Mesodermal cell (in vitro differentiated cells): ENCODE data around the gene ELF5. TPM values are rescaled to one million over a fixed set of nuclear protein-coding genes. Genes with fewer than 3 reads are reported as not detected.

Experiments
- H3K27ac ChIP-seq: 2 replicates; pipeline ENCODE4 v1.7.0; 2013; ENCODE audit warnings: mild to moderate bottlenecking, low read depth, low read length, moderate library complexity; ENCODE audit not compliant: severe bottlenecking
- H3K36me3 ChIP-seq: 2 replicates; pipeline ENCODE4 v1.7.1; 2013; ENCODE audit warnings: mild to moderate bottlenecking, low read length, moderate library complexity; ENCODE audit not compliant: control insufficient read depth, insufficient read depth
- H3K4me1 ChIP-seq: one replicate; pipeline ENCODE4 v1.7.1; 2013; ENCODE audit warnings: mild to moderate bottlenecking, low read length; ENCODE audit not compliant: insufficient read depth, control insufficient read depth, poor library complexity, severe bottlenecking
- H3K4me3 ChIP-seq: 2 replicates; pipeline ENCODE4 v1.7.0; 2013; ENCODE audit warnings: low read length, control low read depth, mild to moderate bottlenecking; ENCODE audit not compliant: insufficient read depth, poor library complexity, severe bottlenecking; ENCODE audit errors: extremely low read depth
- H3K9me3 ChIP-seq: 2 replicates; pipeline ENCODE4 v1.7.1; 2013; ENCODE audit warnings: mild to moderate bottlenecking, low read length, moderate library complexity; ENCODE audit not compliant: control insufficient read depth
- WGBS, 2 experiments: methylation state at CpG; one replicate each; pipeline ENCODE4 v1.1.5; 2013; ENCODE audit warnings: missing lambda C conversion rate in 2 of 2; ENCODE audit not compliant: insufficient coverage in 2 of 2; 5-methylcytosine and 5-hydroxymethylcytosine counted together
- polyA plus RNA-seq, 2 experiments: library from polyadenylated mRNA; stranded (reverse); fragments of 50-300 nt; gene quantifications; one replicate each; pipeline ENCODE4 v1.2.3, GENCODE V29; 2013

The ELF5 gene
- not detected for polyA plus RNA-seq (2013, experiment 1 of 2)
- not detected for polyA plus RNA-seq (2013, experiment 2 of 2)

DNA sequence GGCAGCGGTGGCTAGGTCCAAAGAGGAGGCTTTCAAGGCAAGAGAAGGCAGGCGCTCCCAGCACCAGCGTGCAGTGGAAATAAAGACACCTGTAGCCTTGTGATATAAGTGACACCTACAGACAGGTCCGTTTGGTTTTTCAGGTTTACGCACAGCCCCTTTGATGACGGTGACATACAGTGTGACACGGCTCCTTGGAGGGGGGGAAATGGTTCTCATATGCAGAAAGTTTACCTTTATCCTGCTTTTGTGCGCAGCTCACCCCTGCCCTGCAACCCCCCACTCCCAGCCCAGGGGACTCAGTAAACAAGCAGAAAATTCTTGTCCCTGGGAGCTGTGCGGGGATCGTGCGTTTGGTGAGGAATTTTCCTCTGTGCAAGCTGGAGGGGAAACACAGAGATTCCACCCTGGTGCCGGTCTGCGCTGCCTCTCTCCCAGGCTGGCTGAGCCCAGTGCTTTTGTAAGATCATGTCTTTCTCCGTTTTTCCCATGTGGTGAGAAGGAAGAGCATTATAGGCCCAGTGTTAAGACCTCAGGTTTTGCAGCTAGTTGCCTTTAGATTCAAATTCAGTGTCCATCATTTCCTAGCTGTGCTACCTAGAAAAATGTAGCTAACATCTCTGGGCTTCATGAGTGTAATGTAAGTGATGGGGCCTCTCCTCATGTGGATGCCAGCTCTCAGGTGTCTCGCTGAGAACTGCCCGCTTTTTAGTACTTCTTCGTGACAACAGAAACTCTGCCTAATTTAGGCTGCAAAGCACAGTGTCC, at the start of gene ELF5:
ELF5 (minus strand) TSS at position 113 of the 768 bp plus-strand sequence. CDS start 8,045 bp downstream, outside the sequence.
- Histone ChIP-seq H3K4me1 (no peaks in the 10 kb centered on the region), H3K36me3 (no peaks in the 10 kb centered on the region), H3K27ac (no peak within 1 kb of the TSS), H3K4me3 (no peak within 1 kb of the TSS), H3K9me3 (no peaks in the 10 kb centered on the region)
- 88 to 97% methylated on average over 8 to 13 of the region's 17 CpGs for WGBS, 2 experiments

DNA sequence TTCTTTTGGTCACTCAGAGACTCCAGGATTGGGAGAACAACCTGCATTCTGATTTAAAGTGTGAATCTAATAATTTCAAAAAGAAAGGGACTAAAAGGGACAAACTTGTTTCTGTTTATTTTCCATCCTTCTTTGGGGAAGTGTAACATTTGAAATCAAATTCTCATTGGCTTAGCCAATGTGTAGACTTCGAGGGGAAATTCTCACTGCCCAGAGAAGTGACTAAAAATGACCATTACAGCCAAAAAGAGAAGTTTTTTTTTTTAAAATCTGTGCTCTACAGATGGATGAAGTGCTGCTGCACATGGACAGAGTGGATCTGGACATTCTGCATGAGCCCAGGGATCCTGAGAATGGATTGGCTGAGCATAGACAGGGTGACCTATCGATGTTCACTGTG, 49.4 kb upstream of the ELF5 start:
- Histone ChIP-seq H3K27ac (no peak overlapping the region), H3K9me3 (no peaks in the 10 kb centered on the region), H3K4me3 (no peak overlapping the region), H3K36me3 (no peaks in the 10 kb centered on the region), H3K4me1 (peaks cover 16% of the 10 kb centered on the region)
- WGBS, 2 experiments = 100% methylated on average over 1 of the region's 2 CpGs

DNA sequence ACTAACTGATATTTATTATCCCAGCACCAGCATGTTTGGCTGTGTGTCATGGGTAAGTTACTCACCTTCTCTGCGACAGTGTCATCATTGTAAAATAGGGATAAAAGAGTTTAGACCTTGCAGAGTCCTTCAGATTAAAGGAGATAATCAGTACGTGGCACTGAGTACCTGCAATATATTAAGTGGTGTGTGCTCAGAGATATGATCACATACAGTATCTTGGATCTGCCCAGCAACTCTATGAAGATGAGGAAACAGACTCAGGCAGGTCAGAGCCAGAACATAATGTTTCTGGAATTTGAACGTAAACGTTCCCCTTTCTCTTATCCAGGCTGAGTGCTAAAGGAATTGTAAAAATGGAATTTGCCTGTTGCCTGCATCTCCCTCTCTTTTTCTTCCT, 46.9 kb upstream of the ELF5 start:
- Histone ChIP-seq H3K4me3 (no peak overlapping the region), H3K36me3 (no peaks in the 10 kb centered on the region), H3K9me3 (no peaks in the 10 kb centered on the region), H3K27ac (no peak overlapping the region), H3K4me1 (peaks cover 16% of the 10 kb centered on the region)
- 100% methylated on average over 3 of the region's 4 CpGs for WGBS, 2 experiments

DNA sequence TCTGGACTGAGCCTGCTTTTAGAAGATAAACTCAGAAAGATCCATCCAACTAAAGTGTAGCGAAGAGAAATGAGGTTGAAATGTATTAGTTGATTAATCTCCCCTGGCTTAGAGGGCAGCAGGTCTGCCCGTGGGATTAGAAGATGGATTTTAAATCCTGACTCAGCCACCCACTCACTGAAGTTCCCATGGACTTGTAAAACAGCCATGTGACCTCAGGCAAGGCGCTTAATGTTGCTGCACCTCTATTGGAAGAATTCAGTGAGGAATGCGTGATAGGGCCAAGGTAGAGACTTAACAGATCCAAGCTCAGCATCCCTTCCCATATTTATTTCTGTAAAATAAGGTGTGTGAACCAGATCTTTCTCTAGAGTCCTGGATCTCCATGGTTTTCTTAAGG, 45.1 kb upstream of the ELF5 start:
- H3K27ac ChIP-seq = no peak overlapping the region
- H3K9me3 ChIP-seq = no peaks in the 10 kb centered on the region
- peaks cover 2% of the 10 kb centered on the region for H3K4me1 ChIP-seq
- WGBS, 2 experiments = 63 to 80% methylated on average over 1 of the region's 4 CpGs
- H3K4me3 ChIP-seq = no peak overlapping the region
- H3K36me3 ChIP-seq = no peaks in the 10 kb centered on the region

- Histone ChIP-seq H3K4me3 (no peak overlapping the region), H3K27ac (no peak overlapping the region), H3K9me3 (no peaks in the 10 kb centered on the region), H3K36me3 (no peaks in the 10 kb centered on the region), H3K4me1 (no peaks in the 10 kb centered on the region)
- WGBS, 2 experiments = 71% methylated on average over 1 of the region's 1 CpG; no CpG with 5 or more reads in 1 of the 2 experiments
Measured at GRCh38 chr11:34558211-34558610, 44.6 kb upstream of the ELF5 start.

DNA sequence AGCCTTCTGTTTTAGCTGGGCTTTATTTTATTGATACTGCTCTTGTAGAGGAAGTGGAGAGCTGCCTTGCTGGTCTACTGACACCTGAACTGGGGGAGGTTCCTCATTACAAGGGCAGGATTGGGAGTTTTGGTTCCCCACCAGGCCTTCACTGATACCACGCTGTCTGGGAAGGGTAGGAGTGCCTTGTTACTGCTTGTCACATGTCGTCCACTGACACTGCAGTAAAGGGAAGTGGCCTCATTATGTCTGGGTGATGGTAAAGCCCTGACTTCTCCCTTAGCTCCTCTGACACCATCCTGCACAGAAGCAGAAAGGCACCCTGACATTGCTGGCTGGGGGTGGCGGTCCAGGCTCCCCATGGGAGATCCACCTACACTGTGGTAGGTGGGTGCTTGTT, 38.7 kb upstream of the ELF5 start:
- Histone ChIP-seq H3K4me1 (no peaks in the 10 kb centered on the region), H3K9me3 (no peaks in the 10 kb centered on the region)

GRCh38 chr11:34549271-34549670, 35.7 kb upstream of the ELF5 start:
- 92 to 96% methylated on average over 2 to 4 of the region's 5 CpGs for WGBS, 2 experiments

More for the DNA sequence above, 38.7 kb upstream of the ELF5 start:
- H3K4me3 ChIP-seq = no peak overlapping the region
- no peak overlapping the region for H3K27ac ChIP-seq
- no peaks in the 10 kb centered on the region for H3K36me3 ChIP-seq
- WGBS, 2 experiments = 73 to 83% methylated on average over 1 to 2 of the region's 3 CpGs

GRCh38 chr11:34548278-34548677, 34.7 kb upstream of the ELF5 start:
- Histone ChIP-seq H3K36me3 (no peaks in the 10 kb centered on the region), H3K4me1 (no peaks in the 10 kb centered on the region), H3K27ac (no peak overlapping the region), H3K9me3 (no peaks in the 10 kb centered on the region), H3K4me3 (no peak overlapping the region)
- WGBS, 2 experiments = 100% methylated on average over 4 of the region's 4 CpGs

More at GRCh38 chr11:34549271-34549670, 35.7 kb upstream of the ELF5 start:
- Histone ChIP-seq H3K4me3 (no peak overlapping the region), H3K4me1 (no peaks in the 10 kb centered on the region), H3K9me3 (no peaks in the 10 kb centered on the region), H3K36me3 (no peaks in the 10 kb centered on the region), H3K27ac (no peak overlapping the region)

DNA sequence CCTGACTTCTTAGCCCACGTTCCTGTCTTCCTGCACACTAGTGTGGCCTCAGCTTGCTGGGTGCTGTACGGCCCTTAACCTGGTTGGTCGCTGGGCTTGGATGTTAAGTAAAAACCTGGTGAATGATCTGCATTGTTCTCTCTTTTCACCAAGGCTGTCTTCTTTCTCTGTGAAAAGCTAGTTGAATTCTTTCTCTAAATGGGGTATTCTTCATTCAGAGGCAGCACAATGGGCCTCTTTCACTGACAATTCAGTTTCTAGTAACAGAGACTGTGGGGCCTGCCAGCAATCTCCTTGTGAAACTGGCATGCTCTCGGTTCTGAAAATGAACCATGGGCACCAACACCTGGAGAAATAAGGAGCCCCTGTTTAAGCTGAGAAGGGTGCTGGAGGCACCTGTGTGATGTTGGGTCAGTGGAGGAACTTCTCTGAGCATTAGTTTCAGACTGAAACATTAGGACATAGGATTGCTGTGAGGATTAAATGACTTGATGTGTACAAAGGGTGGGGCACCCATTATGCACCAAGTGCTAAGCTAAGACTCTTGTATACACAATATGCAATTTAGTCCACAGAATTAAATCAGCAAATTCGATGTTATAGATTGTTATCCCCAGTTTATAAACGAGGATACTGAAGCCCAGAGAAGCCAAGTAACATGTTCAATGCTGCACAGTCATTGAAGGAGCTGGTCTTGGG, 33.1 kb upstream of the ELF5 start:
- WGBS, 2 experiments = 78 to 89% methylated on average over 3 to 6 of the region's 6 CpGs
- Histone ChIP-seq H3K36me3 (no peaks in the 10 kb centered on the region), H3K4me1 (no peaks in the 10 kb centered on the region), H3K27ac (no peak overlapping the region), H3K4me3 (no peak overlapping the region), H3K9me3 (no peaks in the 10 kb centered on the region)

DNA sequence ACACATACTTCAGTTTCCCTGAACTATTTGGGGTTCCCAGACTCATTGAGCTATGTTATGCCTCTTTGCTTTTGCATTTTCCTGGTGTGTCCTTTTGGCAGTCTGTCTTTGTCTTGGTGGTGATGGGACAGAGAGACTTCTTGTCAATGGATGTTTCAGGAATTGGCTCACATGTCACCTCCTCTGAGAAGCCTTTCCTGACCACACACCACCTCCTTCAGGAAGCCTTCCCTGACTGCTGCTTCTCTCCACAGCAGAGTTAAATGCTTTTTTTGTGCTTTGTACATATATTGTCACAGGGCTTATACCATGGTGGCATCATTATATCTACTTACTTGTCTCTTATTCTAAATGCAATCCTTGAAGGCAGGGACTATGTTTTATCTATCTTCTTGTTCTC, 28.5 kb upstream of the ELF5 start:
- Histone ChIP-seq H3K9me3 (no peaks in the 10 kb centered on the region), H3K36me3 (no peaks in the 10 kb centered on the region), H3K4me1 (no peaks in the 10 kb centered on the region), H3K4me3 (no peak overlapping the region), H3K27ac (no peak overlapping the region)

GRCh38 chr11:34540870-34541269, 27.3 kb upstream of the ELF5 start:
- Histone ChIP-seq H3K4me1 (no peaks in the 10 kb centered on the region), H3K36me3 (no peaks in the 10 kb centered on the region), H3K9me3 (no peaks in the 10 kb centered on the region), H3K4me3 (no peak overlapping the region), H3K27ac (no peak overlapping the region)
- WGBS, 2 experiments = 84 to 96% methylated on average over 3 to 6 of the region's 6 CpGs
